Smooth muscle cell of bladder (primary cell): ENCODE results near the gene DBR1. TPM values are rescaled to one million over a fixed set of nuclear protein-coding genes. Genes with fewer than 3 reads are reported as not detected.

Experiments
- total RNA-seq: library from RNA; depleted of rRNA; stranded (reverse); fragments of >200 nt; gene quantifications from 2 replicates; pipeline ENCODE4 v1.2.3, GENCODE V29; 2014

The DBR1 gene, protein sequence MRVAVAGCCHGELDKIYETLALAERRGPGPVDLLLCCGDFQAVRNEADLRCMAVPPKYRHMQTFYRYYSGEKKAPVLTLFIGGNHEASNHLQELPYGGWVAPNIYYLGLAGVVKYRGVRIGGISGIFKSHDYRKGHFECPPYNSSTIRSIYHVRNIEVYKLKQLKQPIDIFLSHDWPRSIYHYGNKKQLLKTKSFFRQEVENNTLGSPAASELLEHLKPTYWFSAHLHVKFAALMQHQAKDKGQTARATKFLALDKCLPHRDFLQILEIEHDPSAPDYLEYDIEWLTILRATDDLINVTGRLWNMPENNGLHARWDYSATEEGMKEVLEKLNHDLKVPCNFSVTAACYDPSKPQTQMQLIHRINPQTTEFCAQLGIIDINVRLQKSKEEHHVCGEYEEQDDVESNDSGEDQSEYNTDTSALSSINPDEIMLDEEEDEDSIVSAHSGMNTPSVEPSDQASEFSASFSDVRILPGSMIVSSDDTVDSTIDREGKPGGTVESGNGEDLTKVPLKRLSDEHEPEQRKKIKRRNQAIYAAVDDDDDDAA
- total RNA-seq, result 11.4 and 14.5 TPM in 2 replicates

DNA sequence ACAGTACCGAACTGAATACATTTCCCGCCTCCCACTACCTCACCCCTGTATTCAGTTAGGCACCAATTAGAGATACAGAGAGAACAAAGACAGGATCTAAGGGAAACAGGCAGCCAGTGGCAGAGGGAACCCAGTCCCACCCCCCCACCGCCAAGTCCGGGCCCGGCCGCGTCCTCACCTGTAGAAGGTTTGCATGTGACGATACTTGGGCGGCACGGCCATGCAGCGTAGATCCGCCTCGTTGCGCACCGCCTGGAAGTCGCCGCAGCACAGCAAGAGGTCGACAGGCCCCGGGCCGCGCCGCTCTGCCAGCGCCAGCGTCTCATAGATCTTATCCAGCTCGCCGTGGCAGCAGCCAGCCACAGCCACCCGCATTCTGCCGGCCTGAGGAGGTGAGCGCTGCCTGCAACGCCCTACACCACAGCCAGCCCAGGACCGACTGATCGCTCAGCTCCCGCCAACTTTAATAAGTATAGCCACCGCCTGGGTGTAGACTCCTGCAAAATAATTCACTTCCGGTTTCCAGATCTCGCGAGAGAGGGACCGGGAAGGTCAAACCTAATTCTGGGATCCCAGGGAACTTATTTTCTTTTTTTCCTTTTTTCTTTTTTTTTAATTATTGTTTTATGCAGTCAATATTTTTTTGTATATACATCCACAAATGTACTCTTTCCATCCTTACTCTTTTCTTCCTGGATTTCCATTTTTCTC is at the start of gene DBR1:
Gene DBR1 (minus strand): TSS at position 501 of the 711 bp plus-strand sequence. CDS start 126 bp downstream, at position 375.

DNA sequence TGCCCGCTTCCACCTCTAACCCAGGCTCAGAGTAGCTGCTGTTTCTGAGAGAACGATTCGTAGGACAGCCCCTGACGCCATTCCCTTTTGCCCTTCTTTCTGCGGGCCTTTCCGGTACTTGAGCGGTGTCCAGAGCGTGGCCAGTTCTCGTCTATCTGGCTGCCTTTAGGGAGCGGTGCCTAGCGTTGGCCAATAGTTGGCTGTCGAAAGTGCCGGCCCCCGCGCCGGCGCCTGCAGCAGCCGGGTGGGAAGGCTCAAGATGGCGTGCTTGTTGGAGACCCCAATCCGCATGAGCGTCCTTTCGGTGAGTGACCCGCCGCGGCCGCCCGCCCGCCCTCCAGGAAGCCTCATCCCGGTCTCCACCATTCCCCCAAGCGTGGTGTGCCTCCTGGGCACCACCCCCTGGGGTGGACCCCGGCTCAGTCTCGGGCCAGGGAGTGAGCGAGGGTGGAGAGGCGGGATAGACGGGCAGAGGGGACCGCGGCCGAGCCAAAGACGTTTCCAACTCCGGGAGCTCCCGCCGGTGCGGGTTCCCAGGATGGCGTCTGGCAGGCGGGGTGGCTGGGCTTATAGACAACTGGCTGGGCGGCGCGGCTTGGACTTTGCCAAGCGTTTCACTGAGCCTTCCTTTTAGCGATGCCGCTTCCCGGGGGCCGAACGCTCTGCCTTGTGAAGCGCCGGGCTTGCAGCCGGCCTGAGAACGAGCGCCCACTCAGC is 12.7 kb upstream of the DBR1 start, which contains the start of gene ARMC8:
Gene ARMC8 (plus strand): TSS at position 6 of the 717 bp plus-strand sequence. CDS start 254 bp downstream, at position 260.

DNA sequence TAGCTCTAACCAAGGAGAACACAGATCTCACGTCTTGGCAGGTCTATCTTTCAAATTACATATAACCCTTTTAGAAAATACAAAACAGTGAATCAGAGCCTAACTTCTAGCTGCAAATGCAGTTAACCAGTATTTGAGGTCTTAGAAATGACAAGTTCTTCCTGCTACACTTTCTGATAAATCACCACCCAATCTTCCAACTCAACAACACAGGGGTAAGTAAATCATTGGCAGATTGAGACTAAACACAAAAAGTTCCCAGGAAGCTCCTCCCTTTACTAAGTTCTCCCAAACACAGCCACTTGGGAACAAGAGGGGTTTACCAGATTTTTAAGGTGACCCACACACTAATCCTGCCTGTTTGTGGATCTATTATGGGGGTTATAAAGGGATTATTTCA is 42.5 kb downstream of the DBR1 start, which contains the start of gene A4GNT:
Gene A4GNT (minus strand): TSS at position 152 of the 400 bp plus-strand sequence. CDS start 1,134 bp downstream, outside the sequence.

DNA sequence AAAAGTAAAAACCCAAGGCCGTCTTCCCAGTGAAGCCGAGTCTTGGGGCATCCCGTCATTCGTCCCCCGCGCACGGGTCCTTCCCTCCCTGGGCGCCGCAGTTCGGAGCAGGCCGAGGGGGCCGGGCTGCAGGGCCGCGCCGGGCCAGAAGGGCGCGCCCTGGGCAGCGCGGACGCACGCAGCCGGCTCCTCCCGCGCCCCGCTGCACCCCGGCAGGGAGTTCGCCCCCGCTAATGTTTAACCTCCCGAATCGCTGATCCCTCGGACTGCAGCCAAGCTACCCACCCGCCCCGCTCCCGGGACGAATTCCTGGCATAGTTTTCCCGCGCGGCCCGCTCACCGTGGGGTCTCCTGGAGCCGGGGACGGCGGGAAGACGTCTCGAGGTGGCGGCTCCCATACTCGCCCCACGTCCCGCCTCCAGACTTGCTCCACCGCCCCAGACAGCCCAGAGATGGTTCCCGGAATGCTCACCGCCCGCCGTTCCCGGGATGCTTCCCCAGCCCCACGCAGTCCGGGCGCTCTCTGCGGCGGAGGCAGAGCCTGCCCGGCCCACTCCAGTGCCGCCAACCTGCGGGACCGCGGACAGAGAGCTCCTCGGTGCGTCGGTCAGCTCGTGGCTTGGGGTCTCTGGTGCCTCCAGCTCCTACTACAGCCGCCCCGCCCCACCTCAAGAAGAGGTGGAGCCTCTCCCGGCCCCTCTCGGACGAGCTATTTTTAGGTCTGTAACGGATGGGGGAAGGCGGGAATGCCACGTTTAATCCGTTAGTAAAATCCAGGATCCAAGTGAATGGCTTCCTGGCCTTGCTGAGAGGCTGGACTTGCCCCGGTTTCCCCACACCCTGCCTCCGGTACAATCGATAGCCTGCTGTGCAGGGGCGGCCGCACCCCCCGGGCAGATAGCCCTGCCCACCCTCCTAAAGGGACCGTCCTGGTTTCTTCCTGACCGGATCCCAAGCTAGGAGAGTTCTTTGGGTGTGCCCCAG is 59.4 kb downstream of the DBR1 start, which contains the start of gene DZIP1L:
Gene DZIP1L (minus strand): TSS at position 621 of the 984 bp plus-strand sequence. CDS start 11,637 bp downstream, outside the sequence.

Other genes with a start within 250 kb of the DBR1 start
- gene CLDN18, start 164.8 kb downstream of the DBR1 start, total RNA-seq, result not detected in 2 replicates
- 21.2 and 29.4 TPM in 2 replicates for gene DZIP1L, start 59.3 kb downstream of the DBR1 start, total RNA-seq
- gene A4GNT, start 42.5 kb downstream of the DBR1 start, total RNA-seq, result not detected in 2 replicates
- 34.1 and 35.9 TPM in 2 replicates for gene ARMC8, start 12.4 kb upstream of the DBR1 start, total RNA-seq
- gene NME9, start 154.9 kb upstream of the DBR1 start, total RNA-seq, result 0.09 TPM in 1 of 2 replicates, not detected in the other
- gene MRAS, start 173.7 kb upstream of the DBR1 start, total RNA-seq, result 37.0 and 67.5 TPM in 2 replicates